ENCODE data around the gene RGS7.

- TF ChIP-seq CTCF (conservative IDR thresholded peaks at IDR 0.05; ENCODE audit: low read length) = no peak
- TF ChIP-seq EZH2phosphoT487 (IDR thresholded peaks at IDR 0.05; ENCODE audit: borderline replicate concordance) = no peak
Observed at GRCh38 chr1:241332987-241333386, 24.0 kb downstream of the RGS7 start.
